Astrocyte of the cerebellum (primary cell): ENCODE measurements around the gene UBE2E2.

Experiments
- DNase-seq: peaks from one replicate; pipeline ENCODE4 v3.0.0-alpha.2; 2011; ENCODE audit warnings: low read depth
- H3K4me3 ChIP-seq: 2 replicates; pipeline ENCODE4 v1.5.1; 2011; ENCODE audit warnings: mild to moderate bottlenecking, low read depth, low read length, moderate library complexity
- in situ Hi-C: cut with HindIII; loops from 2 replicates; pipeline ENCODE4 v1.10.0; 2017; ENCODE audit warnings: low sequenced_read_pairs
- TF ChIP-seq, protein P1 (sequence below): IDR thresholded peaks from 2 replicates; pipeline ENCODE4 v1.5.1; 2012; ENCODE audit warnings: low read length, low read depth, moderate library complexity, mild to moderate bottlenecking; ENCODE audit errors: missing control alignments

Gene UBE2E2

GRCh38 chr3:23418026-23418425 lies 214.9 kb downstream of the UBE2E2 start:
- TF ChIP-seq, protein P1, sequence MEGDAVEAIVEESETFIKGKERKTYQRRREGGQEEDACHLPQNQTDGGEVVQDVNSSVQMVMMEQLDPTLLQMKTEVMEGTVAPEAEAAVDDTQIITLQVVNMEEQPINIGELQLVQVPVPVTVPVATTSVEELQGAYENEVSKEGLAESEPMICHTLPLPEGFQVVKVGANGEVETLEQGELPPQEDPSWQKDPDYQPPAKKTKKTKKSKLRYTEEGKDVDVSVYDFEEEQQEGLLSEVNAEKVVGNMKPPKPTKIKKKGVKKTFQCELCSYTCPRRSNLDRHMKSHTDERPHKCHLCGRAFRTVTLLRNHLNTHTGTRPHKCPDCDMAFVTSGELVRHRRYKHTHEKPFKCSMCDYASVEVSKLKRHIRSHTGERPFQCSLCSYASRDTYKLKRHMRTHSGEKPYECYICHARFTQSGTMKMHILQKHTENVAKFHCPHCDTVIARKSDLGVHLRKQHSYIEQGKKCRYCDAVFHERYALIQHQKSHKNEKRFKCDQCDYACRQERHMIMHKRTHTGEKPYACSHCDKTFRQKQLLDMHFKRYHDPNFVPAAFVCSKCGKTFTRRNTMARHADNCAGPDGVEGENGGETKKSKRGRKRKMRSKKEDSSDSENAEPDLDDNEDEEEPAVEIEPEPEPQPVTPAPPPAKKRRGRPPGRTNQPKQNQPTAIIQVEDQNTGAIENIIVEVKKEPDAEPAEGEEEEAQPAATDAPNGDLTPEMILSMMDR: no peak
- no peak overlapping the region for H3K4me3 ChIP-seq

GRCh38 chr3:23421811-23422516 lies 218.8 kb downstream of the UBE2E2 start:
- in situ Hi-C loops: loop anchor here (5.0 kb wide), 1 partner anchor 35 kb away; no protein-coding TSS in a partner anchor
- TF ChIP-seq, protein P1: no peak
- DNase-seq: no peak
- H3K4me3 ChIP-seq: no peak overlapping the region

More at GRCh38 chr3:23418026-23418425, 214.9 kb downstream of the UBE2E2 start:
- in situ Hi-C loops: no loop called here
- DNase-seq: no peak

DNA sequence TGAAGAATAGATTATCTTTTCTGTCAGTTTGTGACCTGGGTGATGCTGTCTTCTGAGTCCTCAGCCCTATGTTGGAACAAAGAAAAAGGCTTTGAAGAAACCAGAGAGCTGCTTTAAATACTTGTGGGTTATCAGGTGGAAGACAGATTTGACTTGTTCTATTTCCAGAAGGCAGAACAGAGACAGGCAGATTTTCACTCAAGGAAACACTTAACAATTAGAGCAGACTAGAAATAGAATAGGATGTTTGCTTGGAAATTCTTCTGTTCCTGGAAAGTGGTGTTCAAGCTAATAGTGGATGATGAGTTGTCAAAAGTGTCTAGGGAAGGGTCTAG lies 219.4 kb downstream of the UBE2E2 start:
- no peak overlapping the region for H3K4me3 ChIP-seq
- no peak for DNase-seq
- in situ Hi-C loops: loop anchor here (5.0 kb wide), 1 partner anchor 35 kb away; no protein-coding TSS in a partner anchor
- TF ChIP-seq, protein P1: no peak

GRCh38 chr3:23425410-23425809 lies 222.3 kb downstream of the UBE2E2 start:
- TF ChIP-seq, protein P1: no peak
- H3K4me3 ChIP-seq: no peak overlapping the region
- DNase-seq: no peak
- in situ Hi-C loops: no loop called here

- H3K4me3 ChIP-seq: no peak overlapping the region
- TF ChIP-seq, protein P1: no peak
- in situ Hi-C loops: no loop called here
- DNase-seq: no peak
These were observed 227.8 kb downstream of the UBE2E2 start for GRCh38 chr3:23430781-23431398.

GRCh38 chr3:23431764-23432163 lies 228.6 kb downstream of the UBE2E2 start:
- no peak overlapping the region for H3K4me3 ChIP-seq
- TF ChIP-seq, protein P1: no peak
- no peak for DNase-seq
- in situ Hi-C loops: no loop called here
